ENCODE data around the gene FUCA1. TPM values are rescaled to one million over a fixed set of nuclear protein-coding genes. Genes with fewer than 3 reads are reported as not detected.
A peak's percentile ranks its signal among the peaks of the same experiment; 100 is the strongest.

Gene FUCA1
- total and polyA plus RNA-seq, 10 of the 15 experiments (the other 5 are each of a cell fraction or from before 2014, with no cell fraction given): 33.3 to 117 (median 52.6) TPM

DNA sequence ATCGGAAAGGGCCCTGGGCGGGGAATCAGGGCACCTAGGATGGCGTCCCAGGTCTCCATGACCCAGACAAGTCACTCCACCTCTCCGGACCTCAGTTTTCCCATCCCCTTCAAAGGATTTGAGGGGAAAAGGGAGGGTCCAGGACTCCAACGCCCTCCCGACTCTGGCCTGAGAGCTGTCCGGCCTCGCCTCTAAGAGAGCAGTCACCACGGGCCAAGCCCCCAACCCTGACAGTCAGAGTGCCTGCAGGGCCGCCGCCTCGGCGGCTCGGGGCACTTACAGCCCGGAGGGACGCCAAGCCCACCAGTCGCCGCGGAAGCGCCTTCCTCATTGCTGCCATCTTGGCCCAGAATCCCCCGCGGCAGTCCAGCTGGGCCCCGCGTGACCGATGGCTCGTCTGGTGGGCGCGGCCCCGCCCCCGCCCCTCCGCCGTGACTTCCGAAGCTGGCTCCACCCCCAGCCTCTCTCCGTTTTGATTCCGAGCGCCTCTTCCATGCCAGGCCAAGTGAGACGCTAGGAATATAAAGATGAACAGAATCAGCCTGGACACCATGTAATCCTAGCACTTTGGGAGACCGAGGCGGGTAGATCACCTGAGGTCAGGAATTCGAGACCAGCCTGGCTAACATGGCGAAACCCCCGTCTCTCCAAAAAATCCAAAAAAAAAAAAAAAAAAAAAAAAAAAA is 42.9 kb downstream of the FUCA1 start, which contains the start of gene HMGCL (continued):
- TF ChIP-seq, protein P1, sequence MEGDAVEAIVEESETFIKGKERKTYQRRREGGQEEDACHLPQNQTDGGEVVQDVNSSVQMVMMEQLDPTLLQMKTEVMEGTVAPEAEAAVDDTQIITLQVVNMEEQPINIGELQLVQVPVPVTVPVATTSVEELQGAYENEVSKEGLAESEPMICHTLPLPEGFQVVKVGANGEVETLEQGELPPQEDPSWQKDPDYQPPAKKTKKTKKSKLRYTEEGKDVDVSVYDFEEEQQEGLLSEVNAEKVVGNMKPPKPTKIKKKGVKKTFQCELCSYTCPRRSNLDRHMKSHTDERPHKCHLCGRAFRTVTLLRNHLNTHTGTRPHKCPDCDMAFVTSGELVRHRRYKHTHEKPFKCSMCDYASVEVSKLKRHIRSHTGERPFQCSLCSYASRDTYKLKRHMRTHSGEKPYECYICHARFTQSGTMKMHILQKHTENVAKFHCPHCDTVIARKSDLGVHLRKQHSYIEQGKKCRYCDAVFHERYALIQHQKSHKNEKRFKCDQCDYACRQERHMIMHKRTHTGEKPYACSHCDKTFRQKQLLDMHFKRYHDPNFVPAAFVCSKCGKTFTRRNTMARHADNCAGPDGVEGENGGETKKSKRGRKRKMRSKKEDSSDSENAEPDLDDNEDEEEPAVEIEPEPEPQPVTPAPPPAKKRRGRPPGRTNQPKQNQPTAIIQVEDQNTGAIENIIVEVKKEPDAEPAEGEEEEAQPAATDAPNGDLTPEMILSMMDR (IDR thresholded peaks at IDR 0.05 in 2 of 3, conservative IDR thresholded peaks at IDR 0.05 in 1 of 3; ENCODE audit: control insufficient read depth in 2 of 3, extremely low read depth in 1 of 3, insufficient read depth in 1 of 3, low read depth in 3 of 3, low read length in 3 of 3): no peak
- no peak for TF ChIP-seq MEF2B (IDR thresholded peaks at IDR 0.05; ENCODE audit: partially characterized antibody, poor library complexity, severe bottlenecking)
- TF ChIP-seq TCF12 (IDR thresholded peaks at IDR 0.05; ENCODE audit: low read depth, low read length): peak; percentile 94
- 0 out of 2 replicates have a peak, but pooled peaks have one; percentile 29 for TF ChIP-seq IRF4 (IDR thresholded peaks at IDR 0.05; ENCODE audit: low read depth, low read length)

DNA sequence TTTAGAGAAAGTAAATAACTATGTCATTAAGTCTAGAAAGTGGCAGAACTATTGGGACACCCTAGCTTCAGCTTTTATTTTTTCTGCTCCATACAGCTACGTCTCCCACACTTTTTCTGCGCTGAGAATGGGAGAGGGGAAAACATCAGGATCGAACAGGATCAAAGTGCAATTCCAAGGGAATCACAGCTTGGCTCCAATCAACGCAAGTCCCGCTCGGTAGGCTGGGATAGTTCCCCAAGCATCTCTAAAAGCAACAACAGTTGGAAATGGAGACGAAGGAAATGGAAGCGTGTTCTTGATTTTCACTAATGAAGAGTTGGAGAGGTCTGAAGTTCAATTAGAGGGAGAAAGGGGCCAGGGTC is 43.4 kb downstream of the FUCA1 start:
- peak overlapping the region; percentile 84 for H3K4me2 ChIP-seq (ENCODE audit: control insufficient read depth, insufficient read depth)
- H2AFZ ChIP-seq (ENCODE audit: control insufficient read depth, low read depth, low read length): peak overlapping the region; percentile 6; the same call in 1 of the 2 replicates
- no peaks in the 10 kb centered on the region for H3K36me3 ChIP-seq (ENCODE audit: control insufficient read depth in 2 of 2, insufficient read depth in 2 of 2, low read length in 1 of 2)
- ChIA-PET POLR2A (interaction anchor here (0.6 to 3.5 kb wide), 19 partner anchors 8 to 366 kb away, joined by 3 to 22 read pairs (median 4); partner anchors contain the start of genes GALE and PITHD1), SMC1A (ENCODE audit: uncharacterized antibody, unreplicated experiment) (interaction anchor here (0.5 to 2.0 kb wide), 18 partner anchors 9 to 201 kb away, joined by 3 to 9 read pairs (median 4); partner anchors contain the start of genes CNR2 and RPL11), CTCF (interaction anchor here (0.9 to 8.3 kb wide), 8 partner anchors 8 to 92 kb away, joined by 3 to 74 read pairs (median 5); partner anchors contain the start of gene CNR2), RAD21 (ENCODE audit: unreplicated experiment) (interaction anchor here (1.0 to 2.4 kb wide), 8 partner anchors 14 to 92 kb away, joined by 3 to 16 read pairs (median 5); partner anchors contain the start of gene CNR2)
- intact Hi-C loops (cut with micrococcal nuclease; ENCODE audit: unreplicated experiment) (loop anchor here (1.0 kb wide), 1 partner anchor 44 kb away; the partner anchor contains the start of gene FUCA1), in situ Hi-C loops (cut with MboI) (no loop called here)
- peak overlapping the region; percentile 94 for H3K9ac ChIP-seq (ENCODE audit: control insufficient read depth, insufficient read depth, low read length)
- H3K4me3 ChIP-seq: peak overlapping the region; percentile 83
- no peaks in the 10 kb centered on the region for H4K20me1 ChIP-seq (ENCODE audit: control insufficient read depth, insufficient read depth)
- H3K79me2 ChIP-seq (ENCODE audit: control insufficient read depth, insufficient read depth, low read length): peaks cover 10% of the 10 kb centered on the region
- DNase-seq (ENCODE audit: low read depth, low spot score): no peak
- no peaks in the 10 kb centered on the region for H3K4me1 ChIP-seq (ENCODE audit: control insufficient read depth, insufficient read depth, low read length)
- H3K27me3 ChIP-seq (replicated peaks in 1 of 2; ENCODE audit: control insufficient read depth in 2 of 2, insufficient read depth in 2 of 2, low read length in 1 of 2): no peaks in the 10 kb centered on the region
- ATAC-seq: peak; percentile 10; the same call in 2 of the 3 replicates
- under 1% methylated on average over 8 of the region's 8 CpGs for WGBS (ENCODE audit: insufficient coverage, insufficient replicate concordance, low lambda C conversion rate, missing lambda C conversion rate)
- TSS peak; percentile 89 for BruUV-seq (replicated peaks)
- peak overlapping the region; percentile 82 for H3K27ac ChIP-seq (ENCODE audit: control insufficient read depth, insufficient read depth)
- no peaks in the 10 kb centered on the region for H3K9me3 ChIP-seq (replicated peaks; ENCODE audit: control insufficient read depth, insufficient read depth, low read length)
- FAIRE-seq: no peak
- TF ChIP-seq DPF2 (IDR thresholded peaks at IDR 0.05) (no peak), SMAD5 (IDR thresholded peaks at IDR 0.05; ENCODE audit: low read depth) (no peak), TCF3 (IDR thresholded peaks at IDR 0.05; ENCODE audit: borderline replicate concordance, insufficient read depth, low read depth, low read length) (no peak), POLR2AphosphoS2 (IDR thresholded peaks at IDR 0.05; ENCODE audit: low read depth, low read length) (no peak), MEF2B (IDR thresholded peaks at IDR 0.05; ENCODE audit: partially characterized antibody, poor library complexity, severe bottlenecking) (no peak), RELB (IDR thresholded peaks at IDR 0.05; ENCODE audit: low read depth) (no peak)
- TF ChIP-seq, protein P2, sequence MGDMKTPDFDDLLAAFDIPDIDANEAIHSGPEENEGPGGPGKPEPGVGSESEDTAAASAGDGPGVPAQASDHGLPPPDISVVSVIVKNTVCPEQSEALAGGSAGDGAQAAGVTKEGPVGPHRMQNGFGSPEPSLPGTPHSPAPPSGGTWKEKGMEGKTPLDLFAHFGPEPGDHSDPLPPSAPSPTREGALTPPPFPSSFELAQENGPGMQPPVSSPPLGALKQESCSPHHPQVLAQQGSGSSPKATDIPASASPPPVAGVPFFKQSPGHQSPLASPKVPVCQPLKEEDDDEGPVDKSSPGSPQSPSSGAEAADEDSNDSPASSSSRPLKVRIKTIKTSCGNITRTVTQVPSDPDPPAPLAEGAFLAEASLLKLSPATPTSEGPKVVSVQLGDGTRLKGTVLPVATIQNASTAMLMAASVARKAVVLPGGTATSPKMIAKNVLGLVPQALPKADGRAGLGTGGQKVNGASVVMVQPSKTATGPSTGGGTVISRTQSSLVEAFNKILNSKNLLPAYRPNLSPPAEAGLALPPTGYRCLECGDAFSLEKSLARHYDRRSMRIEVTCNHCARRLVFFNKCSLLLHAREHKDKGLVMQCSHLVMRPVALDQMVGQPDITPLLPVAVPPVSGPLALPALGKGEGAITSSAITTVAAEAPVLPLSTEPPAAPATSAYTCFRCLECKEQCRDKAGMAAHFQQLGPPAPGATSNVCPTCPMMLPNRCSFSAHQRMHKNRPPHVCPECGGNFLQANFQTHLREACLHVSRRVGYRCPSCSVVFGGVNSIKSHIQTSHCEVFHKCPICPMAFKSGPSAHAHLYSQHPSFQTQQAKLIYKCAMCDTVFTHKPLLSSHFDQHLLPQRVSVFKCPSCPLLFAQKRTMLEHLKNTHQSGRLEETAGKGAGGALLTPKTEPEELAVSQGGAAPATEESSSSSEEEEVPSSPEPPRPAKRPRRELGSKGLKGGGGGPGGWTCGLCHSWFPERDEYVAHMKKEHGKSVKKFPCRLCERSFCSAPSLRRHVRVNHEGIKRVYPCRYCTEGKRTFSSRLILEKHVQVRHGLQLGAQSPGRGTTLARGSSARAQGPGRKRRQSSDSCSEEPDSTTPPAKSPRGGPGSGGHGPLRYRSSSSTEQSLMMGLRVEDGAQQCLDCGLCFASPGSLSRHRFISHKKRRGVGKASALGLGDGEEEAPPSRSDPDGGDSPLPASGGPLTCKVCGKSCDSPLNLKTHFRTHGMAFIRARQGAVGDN (IDR thresholded peaks at IDR 0.05): no peak
